Activated naive CD4-positive, alpha-beta T cell treated with Interleukin-2 at 50 U/mL for 16 hours (primary cell): Measurements from ENCODE around the gene SFRP2.

Source experiments
- DNase-seq: peaks from one replicate; pipeline ENCODE4 v3.0.0-alpha.2; 2020

SFRP2 gene

GRCh38 chr4:153788413-153789276 lies at the start of gene SFRP2:
SFRP2 (minus strand) TSS chr4:153789083; CDS start chr4:153788835, 248 bp downstream.
- DNase-seq = no peak

- DNase-seq = no peak
Observed at GRCh38 chr4:153838564-153838963, 49.7 kb upstream of the SFRP2 start.

- no peak for DNase-seq
Observed at GRCh38 chr4:153834901-153835300, 46.0 kb upstream of the SFRP2 start.

- no peak for DNase-seq
Observed at GRCh38 chr4:153832720-153833287, 43.9 kb upstream of the SFRP2 start.

- DNase-seq = no peak
Observed at GRCh38 chr4:153832054-153832453, 43.2 kb upstream of the SFRP2 start.

GRCh38 chr4:153831245-153831644 lies 42.4 kb upstream of the SFRP2 start:
- no peak for DNase-seq

- DNase-seq = no peak
Observed at GRCh38 chr4:153825691-153826090, 36.8 kb upstream of the SFRP2 start.

GRCh38 chr4:153825126-153825525 lies 36.2 kb upstream of the SFRP2 start:
- no peak for DNase-seq

GRCh38 chr4:153824501-153824900 lies 35.6 kb upstream of the SFRP2 start:
- DNase-seq = no peak

GRCh38 chr4:153823483-153823882 lies 34.6 kb upstream of the SFRP2 start:
- no peak for DNase-seq

GRCh38 chr4:153822316-153822715 lies 33.4 kb upstream of the SFRP2 start:
- no peak for DNase-seq

GRCh38 chr4:153817466-153817865 lies 28.6 kb upstream of the SFRP2 start:
- DNase-seq = no peak

GRCh38 chr4:153816542-153816941 lies 27.7 kb upstream of the SFRP2 start:
- DNase-seq = no peak

- no peak for DNase-seq
Observed at GRCh38 chr4:153814789-153815188, 25.9 kb upstream of the SFRP2 start.

- DNase-seq = no peak
Observed at GRCh38 chr4:153809916-153810810, 21.3 kb upstream of the SFRP2 start.

GRCh38 chr4:153809307-153809706 lies 20.4 kb upstream of the SFRP2 start:
- DNase-seq = peak; percentile 11

- DNase-seq = no peak
Observed at GRCh38 chr4:153808175-153808574, 19.3 kb upstream of the SFRP2 start.

GRCh38 chr4:153806073-153806472 lies 17.2 kb upstream of the SFRP2 start:
- DNase-seq = no peak

- DNase-seq = no peak
Observed at GRCh38 chr4:153804722-153805121, 15.8 kb upstream of the SFRP2 start.

- DNase-seq = no peak
Observed at GRCh38 chr4:153799694-153800074, 10.8 kb upstream of the SFRP2 start.

GRCh38 chr4:153798901-153799693 lies 10.2 kb upstream of the SFRP2 start:
- DNase-seq = no peak

GRCh38 chr4:153798420-153798819 lies 9.5 kb upstream of the SFRP2 start:
- no peak for DNase-seq

GRCh38 chr4:153794006-153794405 lies 5.1 kb upstream of the SFRP2 start:
- no peak for DNase-seq
